ENCODE results near the gene ITK. TPM values are rescaled to one million over a fixed set of nuclear protein-coding genes. Genes with fewer than 3 reads are reported as not detected.

ITK gene
- polyA plus RNA-seq, 1 donor (not counting 4 experiments of a cell fraction or from before 2014, with no cell fraction given), result not detected

DNA sequence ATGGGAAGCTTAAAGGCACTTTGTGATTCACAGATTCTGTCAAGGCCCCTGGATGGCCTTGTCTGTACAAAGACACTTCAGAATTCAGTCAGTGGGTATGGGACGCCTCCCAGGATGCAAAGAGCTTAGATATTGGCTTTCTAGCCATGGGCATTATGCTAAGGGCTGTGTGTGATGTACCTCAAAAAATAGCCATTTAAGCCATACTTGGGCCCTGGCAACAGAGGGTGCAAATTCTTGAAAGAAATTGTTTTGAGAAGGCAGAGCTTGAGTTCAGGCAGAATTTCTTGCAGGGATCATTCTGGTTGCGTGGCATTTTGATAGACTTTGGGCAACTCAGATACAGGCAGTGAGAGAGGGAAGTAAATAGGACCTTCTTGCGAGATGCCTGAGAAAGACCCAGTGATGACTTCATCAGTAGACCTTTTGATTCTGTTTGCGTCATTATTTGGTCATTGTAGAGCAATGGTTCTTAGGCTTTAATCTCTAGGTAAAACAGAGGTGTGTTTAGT lies 89.2 kb downstream of the ITK start:
- H3K4me3 ChIP-seq (ENCODE audit: control insufficient read depth in 2 of 3, extremely low read depth in 1 of 3, insufficient read depth in 2 of 3, low read depth in 1 of 3, low read length in 3 of 3), result no peak overlapping the region
- H3K79me2 ChIP-seq (ENCODE audit: control insufficient read depth, insufficient read depth, low read length), result no peaks in the 10 kb centered on the region
- H3K36me3 ChIP-seq (ENCODE audit: control insufficient read depth in 2 of 2, extremely low read depth in 1 of 2, insufficient read depth in 2 of 2, low read length in 2 of 2), result no peaks in the 10 kb centered on the region
- TF ChIP-seq EZH2 (IDR thresholded peaks at IDR 0.05; ENCODE audit: low read length) (no peak), CTCF (optimal IDR thresholded peaks at IDR 0.05 in 1 of 3, IDR thresholded peaks at IDR 0.05 in 1 of 3, conservative IDR thresholded peaks at IDR 0.05 in 1 of 3; ENCODE audit: extremely low read depth in 1 of 3, insufficient read depth in 2 of 3, low read length in 3 of 3) (no peak)
- no peak overlapping the region for H3K27ac ChIP-seq (ENCODE audit: control insufficient read depth, insufficient read depth, low read length)
- peaks cover 21% of the 10 kb centered on the region for H3K27me3 ChIP-seq (ENCODE audit: control insufficient read depth, extremely low read depth, insufficient read depth, low read length)
- FAIRE-seq (no peak), DNase-seq (ENCODE audit: low read depth, low spot score) (no peak)
- dilution Hi-C loops (cut with MboI; ENCODE audit: extremely low pct_ligation_motif_present, low sequenced_read_pairs), result no loop called here
- H3K9ac ChIP-seq (ENCODE audit: control insufficient read depth, extremely low read depth, insufficient read depth, low read length), result no peak overlapping the region
- H3K9me3 ChIP-seq (ENCODE audit: control insufficient read depth, low read depth, low read length), result no peaks in the 10 kb centered on the region
- no peaks in the 10 kb centered on the region for H3K4me1 ChIP-seq (ENCODE audit: control insufficient read depth, extremely low read depth, insufficient read depth, low read length)
- H4K20me1 ChIP-seq (ENCODE audit: control insufficient read depth, extremely low read depth, insufficient read depth, low read length), result no peaks in the 10 kb centered on the region
- H2AFZ ChIP-seq (ENCODE audit: control insufficient read depth, low read length), result no peak overlapping the region
- H3K9me1 ChIP-seq (ENCODE audit: control insufficient read depth, extremely low read depth, insufficient read depth, low read length), result no peaks in the 10 kb centered on the region
- no peak overlapping the region for H3K4me2 ChIP-seq (ENCODE audit: control insufficient read depth, extremely low read depth, insufficient read depth, low read depth, low read length)

GRCh38 chr5:157270771-157271170 lies 90.1 kb downstream of the ITK start:
- no peak overlapping the region for H3K9ac ChIP-seq (ENCODE audit: control insufficient read depth, extremely low read depth, insufficient read depth, low read length)
- H3K27ac ChIP-seq (ENCODE audit: control insufficient read depth, insufficient read depth, low read length), result no peak overlapping the region
- FAIRE-seq (no peak), DNase-seq (ENCODE audit: low read depth, low spot score) (no peak)
- H3K27me3 ChIP-seq (ENCODE audit: control insufficient read depth, extremely low read depth, insufficient read depth, low read length), result peaks cover 14% of the 10 kb centered on the region
- no peak overlapping the region for H3K4me3 ChIP-seq (ENCODE audit: control insufficient read depth in 2 of 3, extremely low read depth in 1 of 3, insufficient read depth in 2 of 3, low read depth in 1 of 3, low read length in 3 of 3)
- dilution Hi-C loops (cut with MboI; ENCODE audit: extremely low pct_ligation_motif_present, low sequenced_read_pairs), result no loop called here
- H4K20me1 ChIP-seq (ENCODE audit: control insufficient read depth, extremely low read depth, insufficient read depth, low read length), result no peaks in the 10 kb centered on the region
- no peaks in the 10 kb centered on the region for H3K9me3 ChIP-seq (ENCODE audit: control insufficient read depth, low read depth, low read length)
- no peaks in the 10 kb centered on the region for H3K4me1 ChIP-seq (ENCODE audit: control insufficient read depth, extremely low read depth, insufficient read depth, low read length)
- no peak overlapping the region for H3K4me2 ChIP-seq (ENCODE audit: control insufficient read depth, extremely low read depth, insufficient read depth, low read depth, low read length)
- H3K9me1 ChIP-seq (ENCODE audit: control insufficient read depth, extremely low read depth, insufficient read depth, low read length), result no peaks in the 10 kb centered on the region
- no peak overlapping the region for H2AFZ ChIP-seq (ENCODE audit: control insufficient read depth, low read length)
- TF ChIP-seq CTCF (optimal IDR thresholded peaks at IDR 0.05 in 1 of 3, IDR thresholded peaks at IDR 0.05 in 1 of 3, conservative IDR thresholded peaks at IDR 0.05 in 1 of 3; ENCODE audit: extremely low read depth in 1 of 3, insufficient read depth in 2 of 3, low read length in 3 of 3) (no peak), EZH2 (IDR thresholded peaks at IDR 0.05; ENCODE audit: low read length) (no peak)
- H3K36me3 ChIP-seq (ENCODE audit: control insufficient read depth in 2 of 2, extremely low read depth in 1 of 2, insufficient read depth in 2 of 2, low read length in 2 of 2), result no peaks in the 10 kb centered on the region
- no peaks in the 10 kb centered on the region for H3K79me2 ChIP-seq (ENCODE audit: control insufficient read depth, insufficient read depth, low read length)
